ENCODE measurements around the gene STMN1. TPM values are rescaled to one million over a fixed set of nuclear protein-coding genes. Genes with fewer than 3 reads are reported as not detected.

The STMN1 gene
- total and polyA plus RNA-seq, 2 experiments from 2014 or later: 227 to 1,890 TPM

DNA sequence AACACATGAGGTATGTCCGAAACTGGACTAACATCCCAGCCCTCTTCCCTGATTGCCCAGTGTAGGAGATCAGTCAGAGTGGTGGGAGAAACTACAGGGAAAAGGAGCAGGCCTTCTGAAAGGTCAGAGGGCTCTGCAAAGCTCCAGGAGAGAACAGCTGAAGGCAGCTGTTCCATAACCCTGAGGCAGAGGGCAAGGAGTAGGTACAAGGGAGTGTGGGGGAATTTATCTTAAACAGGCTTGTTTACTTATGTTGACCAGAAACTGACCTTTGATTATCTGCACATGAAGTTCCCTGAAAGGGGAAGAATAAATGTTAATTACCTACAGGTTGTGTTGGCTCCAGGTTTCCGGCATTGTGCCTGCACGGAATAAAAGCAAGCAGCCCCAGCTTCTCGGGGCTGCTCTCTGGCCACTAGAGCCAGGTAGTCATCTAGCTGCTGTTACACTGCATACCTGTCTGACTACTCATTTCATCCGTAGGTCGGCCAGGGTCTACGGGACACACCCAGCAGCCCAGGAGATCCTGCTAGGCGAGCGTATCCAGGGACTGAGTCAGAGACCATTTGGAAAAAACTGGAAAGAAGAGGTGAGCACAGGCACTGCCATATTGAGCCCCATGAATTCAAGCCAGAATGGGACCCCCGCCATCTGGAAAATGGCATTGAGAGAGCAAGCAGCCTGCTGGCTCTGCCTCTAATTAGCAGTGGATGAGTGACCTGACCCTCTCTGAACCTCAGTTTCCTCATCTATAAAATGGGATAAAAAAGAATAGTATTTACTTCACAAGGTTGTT, 15.8 kb downstream of the STMN1 start:
- Histone ChIP-seq H3K27ac (ENCODE audit: low read depth) (no peak overlapping the region), H4K20me1 (replicated peaks; ENCODE audit: insufficient read depth) (no peaks in the 10 kb centered on the region), H3K79me2 (replicated peaks; ENCODE audit: insufficient read depth) (no peaks in the 10 kb centered on the region), H2AFZ (no peak overlapping the region), H3K4me1 (ENCODE audit: insufficient read depth) (peaks cover 21% of the 10 kb centered on the region), H3K36me3 (ENCODE audit: insufficient read depth) (no peaks in the 10 kb centered on the region), H3F3A (replicated peaks; ENCODE audit: low read depth) (no peaks in the 10 kb centered on the region), H3K4me2 (no peak overlapping the region), H3K27me3 (ENCODE audit: insufficient read depth) (no peaks in the 10 kb centered on the region), H3K9me2 (ENCODE audit: insufficient read depth) (no peaks in the 10 kb centered on the region), H3K4me3 (no peak overlapping the region)
- Mint-ChIP-seq H3K27me3 (ENCODE audit: insufficient read depth, low read depth, poor library complexity) (peaks cover 9% of the 10 kb centered on the region), H3K4me1 (peaks cover 26% of the 10 kb centered on the region), H3K4me3 (no peak overlapping the region), H3K9me3 (no peaks in the 10 kb centered on the region), H3K36me3 (ENCODE audit: low read depth) (0 out of 3 replicates have a peak, but pooled peaks cover 3% of the 10 kb centered on the region), H3K27ac (no peak overlapping the region)
- TF ChIP-seq ZNF114 (CRISPR knock-in tag; IDR thresholded peaks at IDR 0.05) (no peak), POLR2AphosphoS5 (IDR thresholded peaks at IDR 0.05; ENCODE audit: low read depth) (no peak), CREB1 (CRISPR knock-in tag; IDR thresholded peaks at IDR 0.05; ENCODE audit: low read depth) (no peak), JUNB (IDR thresholded peaks at IDR 0.05; ENCODE audit: unreplicated experiment) (no peak), NANOG (IDR thresholded peaks at IDR 0.05; ENCODE audit: borderline replicate concordance) (no peak), EZH2 (IDR thresholded peaks at IDR 0.05; ENCODE audit: low read depth, unreplicated experiment) (no peak), STAT1 (IDR thresholded peaks at IDR 0.05; ENCODE audit: unreplicated experiment) (no peak), EZH2phosphoT487 (IDR thresholded peaks at IDR 0.05; ENCODE audit: unreplicated experiment) (no peak), ZNF331 (CRISPR knock-in tag; IDR thresholded peaks at IDR 0.05; ENCODE audit: low read depth) (no peak)
- TF ChIP-seq, protein P1, sequence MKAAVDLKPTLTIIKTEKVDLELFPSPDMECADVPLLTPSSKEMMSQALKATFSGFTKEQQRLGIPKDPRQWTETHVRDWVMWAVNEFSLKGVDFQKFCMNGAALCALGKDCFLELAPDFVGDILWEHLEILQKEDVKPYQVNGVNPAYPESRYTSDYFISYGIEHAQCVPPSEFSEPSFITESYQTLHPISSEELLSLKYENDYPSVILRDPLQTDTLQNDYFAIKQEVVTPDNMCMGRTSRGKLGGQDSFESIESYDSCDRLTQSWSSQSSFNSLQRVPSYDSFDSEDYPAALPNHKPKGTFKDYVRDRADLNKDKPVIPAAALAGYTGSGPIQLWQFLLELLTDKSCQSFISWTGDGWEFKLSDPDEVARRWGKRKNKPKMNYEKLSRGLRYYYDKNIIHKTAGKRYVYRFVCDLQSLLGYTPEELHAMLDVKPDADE (IDR thresholded peaks at IDR 0.05): no peak
- TF ChIP-seq, protein P2, sequence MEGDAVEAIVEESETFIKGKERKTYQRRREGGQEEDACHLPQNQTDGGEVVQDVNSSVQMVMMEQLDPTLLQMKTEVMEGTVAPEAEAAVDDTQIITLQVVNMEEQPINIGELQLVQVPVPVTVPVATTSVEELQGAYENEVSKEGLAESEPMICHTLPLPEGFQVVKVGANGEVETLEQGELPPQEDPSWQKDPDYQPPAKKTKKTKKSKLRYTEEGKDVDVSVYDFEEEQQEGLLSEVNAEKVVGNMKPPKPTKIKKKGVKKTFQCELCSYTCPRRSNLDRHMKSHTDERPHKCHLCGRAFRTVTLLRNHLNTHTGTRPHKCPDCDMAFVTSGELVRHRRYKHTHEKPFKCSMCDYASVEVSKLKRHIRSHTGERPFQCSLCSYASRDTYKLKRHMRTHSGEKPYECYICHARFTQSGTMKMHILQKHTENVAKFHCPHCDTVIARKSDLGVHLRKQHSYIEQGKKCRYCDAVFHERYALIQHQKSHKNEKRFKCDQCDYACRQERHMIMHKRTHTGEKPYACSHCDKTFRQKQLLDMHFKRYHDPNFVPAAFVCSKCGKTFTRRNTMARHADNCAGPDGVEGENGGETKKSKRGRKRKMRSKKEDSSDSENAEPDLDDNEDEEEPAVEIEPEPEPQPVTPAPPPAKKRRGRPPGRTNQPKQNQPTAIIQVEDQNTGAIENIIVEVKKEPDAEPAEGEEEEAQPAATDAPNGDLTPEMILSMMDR (conservative IDR thresholded peaks at IDR 0.05; ENCODE audit: low read depth in 2 of 2): no peak
- TF ChIP-seq, protein P3, sequence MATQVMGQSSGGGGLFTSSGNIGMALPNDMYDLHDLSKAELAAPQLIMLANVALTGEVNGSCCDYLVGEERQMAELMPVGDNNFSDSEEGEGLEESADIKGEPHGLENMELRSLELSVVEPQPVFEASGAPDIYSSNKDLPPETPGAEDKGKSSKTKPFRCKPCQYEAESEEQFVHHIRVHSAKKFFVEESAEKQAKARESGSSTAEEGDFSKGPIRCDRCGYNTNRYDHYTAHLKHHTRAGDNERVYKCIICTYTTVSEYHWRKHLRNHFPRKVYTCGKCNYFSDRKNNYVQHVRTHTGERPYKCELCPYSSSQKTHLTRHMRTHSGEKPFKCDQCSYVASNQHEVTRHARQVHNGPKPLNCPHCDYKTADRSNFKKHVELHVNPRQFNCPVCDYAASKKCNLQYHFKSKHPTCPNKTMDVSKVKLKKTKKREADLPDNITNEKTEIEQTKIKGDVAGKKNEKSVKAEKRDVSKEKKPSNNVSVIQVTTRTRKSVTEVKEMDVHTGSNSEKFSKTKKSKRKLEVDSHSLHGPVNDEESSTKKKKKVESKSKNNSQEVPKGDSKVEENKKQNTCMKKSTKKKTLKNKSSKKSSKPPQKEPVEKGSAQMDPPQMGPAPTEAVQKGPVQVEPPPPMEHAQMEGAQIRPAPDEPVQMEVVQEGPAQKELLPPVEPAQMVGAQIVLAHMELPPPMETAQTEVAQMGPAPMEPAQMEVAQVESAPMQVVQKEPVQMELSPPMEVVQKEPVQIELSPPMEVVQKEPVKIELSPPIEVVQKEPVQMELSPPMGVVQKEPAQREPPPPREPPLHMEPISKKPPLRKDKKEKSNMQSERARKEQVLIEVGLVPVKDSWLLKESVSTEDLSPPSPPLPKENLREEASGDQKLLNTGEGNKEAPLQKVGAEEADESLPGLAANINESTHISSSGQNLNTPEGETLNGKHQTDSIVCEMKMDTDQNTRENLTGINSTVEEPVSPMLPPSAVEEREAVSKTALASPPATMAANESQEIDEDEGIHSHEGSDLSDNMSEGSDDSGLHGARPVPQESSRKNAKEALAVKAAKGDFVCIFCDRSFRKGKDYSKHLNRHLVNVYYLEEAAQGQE (IDR thresholded peaks at IDR 0.05; ENCODE audit: unreplicated experiment): no peak
- TF ChIP-seq, protein P4, sequence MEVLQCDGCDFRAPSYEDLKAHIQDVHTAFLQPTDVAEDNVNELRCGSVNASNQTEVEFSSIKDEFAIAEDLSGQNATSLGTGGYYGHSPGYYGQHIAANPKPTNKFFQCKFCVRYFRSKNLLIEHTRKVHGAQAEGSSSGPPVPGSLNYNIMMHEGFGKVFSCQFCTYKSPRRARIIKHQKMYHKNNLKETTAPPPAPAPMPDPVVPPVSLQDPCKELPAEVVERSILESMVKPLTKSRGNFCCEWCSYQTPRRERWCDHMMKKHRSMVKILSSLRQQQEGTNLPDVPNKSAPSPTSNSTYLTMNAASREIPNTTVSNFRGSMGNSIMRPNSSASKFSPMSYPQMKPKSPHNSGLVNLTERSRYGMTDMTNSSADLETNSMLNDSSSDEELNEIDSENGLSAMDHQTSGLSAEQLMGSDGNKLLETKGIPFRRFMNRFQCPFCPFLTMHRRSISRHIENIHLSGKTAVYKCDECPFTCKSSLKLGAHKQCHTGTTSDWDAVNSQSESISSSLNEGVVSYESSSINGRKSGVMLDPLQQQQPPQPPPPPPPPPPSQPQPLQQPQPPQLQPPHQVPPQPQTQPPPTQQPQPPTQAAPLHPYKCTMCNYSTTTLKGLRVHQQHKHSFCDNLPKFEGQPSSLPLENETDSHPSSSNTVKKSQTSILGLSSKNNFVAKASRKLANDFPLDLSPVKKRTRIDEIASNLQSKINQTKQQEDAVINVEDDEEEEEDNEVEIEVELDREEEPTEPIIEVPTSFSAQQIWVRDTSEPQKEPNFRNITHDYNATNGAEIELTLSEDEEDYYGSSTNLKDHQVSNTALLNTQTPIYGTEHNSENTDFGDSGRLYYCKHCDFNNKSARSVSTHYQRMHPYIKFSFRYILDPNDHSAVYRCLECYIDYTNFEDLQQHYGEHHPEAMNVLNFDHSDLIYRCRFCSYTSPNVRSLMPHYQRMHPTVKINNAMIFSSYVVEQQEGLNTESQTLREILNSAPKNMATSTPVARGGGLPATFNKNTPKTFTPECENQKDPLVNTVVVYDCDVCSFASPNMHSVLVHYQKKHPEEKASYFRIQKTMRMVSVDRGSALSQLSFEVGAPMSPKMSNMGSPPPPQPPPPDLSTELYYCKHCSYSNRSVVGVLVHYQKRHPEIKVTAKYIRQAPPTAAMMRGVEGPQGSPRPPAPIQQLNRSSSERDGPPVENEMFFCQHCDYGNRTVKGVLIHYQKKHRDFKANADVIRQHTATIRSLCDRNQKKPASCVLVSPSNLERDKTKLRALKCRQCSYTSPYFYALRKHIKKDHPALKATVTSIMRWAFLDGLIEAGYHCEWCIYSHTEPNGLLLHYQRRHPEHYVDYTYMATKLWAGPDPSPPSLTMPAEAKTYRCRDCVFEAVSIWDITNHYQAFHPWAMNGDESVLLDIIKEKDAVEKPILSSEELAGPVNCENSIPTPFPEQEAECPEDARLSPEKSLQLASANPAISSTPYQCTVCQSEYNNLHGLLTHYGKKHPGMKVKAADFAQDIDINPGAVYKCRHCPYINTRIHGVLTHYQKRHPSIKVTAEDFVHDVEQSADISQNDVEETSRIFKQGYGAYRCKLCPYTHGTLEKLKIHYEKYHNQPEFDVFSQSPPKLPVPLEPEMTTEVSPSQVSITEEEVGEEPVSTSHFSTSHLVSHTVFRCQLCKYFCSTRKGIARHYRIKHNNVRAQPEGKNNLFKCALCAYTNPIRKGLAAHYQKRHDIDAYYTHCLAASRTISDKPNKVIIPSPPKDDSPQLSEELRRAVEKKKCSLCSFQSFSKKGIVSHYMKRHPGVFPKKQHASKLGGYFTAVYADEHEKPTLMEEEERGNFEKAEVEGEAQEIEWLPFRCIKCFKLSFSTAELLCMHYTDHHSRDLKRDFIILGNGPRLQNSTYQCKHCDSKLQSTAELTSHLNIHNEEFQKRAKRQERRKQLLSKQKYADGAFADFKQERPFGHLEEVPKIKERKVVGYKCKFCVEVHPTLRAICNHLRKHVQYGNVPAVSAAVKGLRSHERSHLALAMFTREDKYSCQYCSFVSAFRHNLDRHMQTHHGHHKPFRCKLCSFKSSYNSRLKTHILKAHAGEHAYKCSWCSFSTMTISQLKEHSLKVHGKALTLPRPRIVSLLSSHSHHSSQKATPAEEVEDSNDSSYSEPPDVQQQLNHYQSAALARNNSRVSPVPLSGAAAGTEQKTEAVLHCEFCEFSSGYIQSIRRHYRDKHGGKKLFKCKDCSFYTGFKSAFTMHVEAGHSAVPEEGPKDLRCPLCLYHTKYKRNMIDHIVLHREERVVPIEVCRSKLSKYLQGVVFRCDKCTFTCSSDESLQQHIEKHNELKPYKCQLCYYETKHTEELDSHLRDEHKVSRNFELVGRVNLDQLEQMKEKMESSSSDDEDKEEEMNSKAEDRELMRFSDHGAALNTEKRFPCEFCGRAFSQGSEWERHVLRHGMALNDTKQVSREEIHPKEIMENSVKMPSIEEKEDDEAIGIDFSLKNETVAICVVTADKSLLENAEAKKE (CRISPR knock-in tag; IDR thresholded peaks at IDR 0.05): no peak
- ATAC-seq (no peak), DNase-seq (ENCODE audit: low spot score) (no peak)

All from GM23338 (cell line).